22Rv1 (cell line): ENCODE data around the gene PSMF1.

Source experiments
- ZFX ChIP-seq: fragments of 450-650 bp; IDR thresholded peaks from 2 replicates; pipeline ENCODE4 v1.6.1; 2017; ENCODE audit warnings: antibody characterized with exemption, borderline replicate concordance
- TF ChIP-seq, protein P1 (sequence below): fragments of 450-650 bp; IDR thresholded peaks from 2 replicates; pipeline ENCODE4 v1.5.1; 2017; ENCODE audit warnings: mild to moderate bottlenecking

DNA sequence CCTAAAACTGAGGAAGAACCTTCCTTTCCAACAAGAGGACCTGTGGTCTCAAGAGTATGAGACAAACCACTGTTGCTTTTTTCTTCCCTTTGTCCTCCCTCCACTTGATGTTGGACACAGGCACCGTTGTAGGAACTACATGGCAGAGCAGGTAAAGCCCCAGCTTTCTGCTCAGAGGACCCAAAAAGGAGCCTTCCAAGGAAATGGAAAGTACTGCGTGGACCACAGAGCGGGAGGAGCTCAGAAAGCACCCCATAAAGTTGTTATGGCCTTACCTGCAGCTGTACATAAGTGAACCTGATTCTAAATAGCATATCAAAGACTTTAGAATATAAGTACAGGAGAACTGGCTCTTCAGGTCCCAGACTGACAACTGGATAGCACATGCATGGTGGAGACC lies 36.9 kb downstream of the PSMF1 start:
- TF ChIP-seq, protein P1, sequence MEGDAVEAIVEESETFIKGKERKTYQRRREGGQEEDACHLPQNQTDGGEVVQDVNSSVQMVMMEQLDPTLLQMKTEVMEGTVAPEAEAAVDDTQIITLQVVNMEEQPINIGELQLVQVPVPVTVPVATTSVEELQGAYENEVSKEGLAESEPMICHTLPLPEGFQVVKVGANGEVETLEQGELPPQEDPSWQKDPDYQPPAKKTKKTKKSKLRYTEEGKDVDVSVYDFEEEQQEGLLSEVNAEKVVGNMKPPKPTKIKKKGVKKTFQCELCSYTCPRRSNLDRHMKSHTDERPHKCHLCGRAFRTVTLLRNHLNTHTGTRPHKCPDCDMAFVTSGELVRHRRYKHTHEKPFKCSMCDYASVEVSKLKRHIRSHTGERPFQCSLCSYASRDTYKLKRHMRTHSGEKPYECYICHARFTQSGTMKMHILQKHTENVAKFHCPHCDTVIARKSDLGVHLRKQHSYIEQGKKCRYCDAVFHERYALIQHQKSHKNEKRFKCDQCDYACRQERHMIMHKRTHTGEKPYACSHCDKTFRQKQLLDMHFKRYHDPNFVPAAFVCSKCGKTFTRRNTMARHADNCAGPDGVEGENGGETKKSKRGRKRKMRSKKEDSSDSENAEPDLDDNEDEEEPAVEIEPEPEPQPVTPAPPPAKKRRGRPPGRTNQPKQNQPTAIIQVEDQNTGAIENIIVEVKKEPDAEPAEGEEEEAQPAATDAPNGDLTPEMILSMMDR: no peak
- no peak for TF ChIP-seq ZFX
